NCI-H2171 (cell line): Measurements from ENCODE around the gene HERC5.
A peak's percentile ranks its signal among the peaks of the same experiment; 100 is the strongest.
"Not testable (repeated sequence)": the region's sequence is repeated elsewhere in the genome, so short reads cannot be mapped to it uniquely, and the experiment has no call there.

ENCODE experiments used
- DNase-seq: peaks from one replicate; lab custom pipeline; 2025; lab: John Stamatoyannopoulos, UW

The HERC5 gene

GRCh38 chr4:88522702-88523324, 65.9 kb downstream of the HERC5 start:
- no peak for DNase-seq

- peak; percentile 65 for DNase-seq
Observed at GRCh38 chr4:88523325-88524129, 66.6 kb downstream of the HERC5 start, which contains the start of gene PYURF. TSS of gene PYURF (minus strand) at chr4:88523776. CDS start at chr4:88523700, 76 bp downstream.

GRCh38 chr4:88524171-88524570, 67.3 kb downstream of the HERC5 start:
- DNase-seq = no peak

GRCh38 chr4:88526221-88526815, 69.4 kb downstream of the HERC5 start:
- DNase-seq = no peak

GRCh38 chr4:88527787-88528186, 70.9 kb downstream of the HERC5 start:
- no peak for DNase-seq

- no peak for DNase-seq
Observed at GRCh38 chr4:88528861-88529260, 71.9 kb downstream of the HERC5 start.

- no peak for DNase-seq
Observed at GRCh38 chr4:88531549-88531948, 74.6 kb downstream of the HERC5 start.

- no peak for DNase-seq
Observed at GRCh38 chr4:88533088-88533790, 76.3 kb downstream of the HERC5 start.

GRCh38 chr4:88533937-88534750, 77.2 kb downstream of the HERC5 start:
- no peak for DNase-seq

- DNase-seq = no peak
Observed at GRCh38 chr4:88535090-88535755, 78.3 kb downstream of the HERC5 start.

GRCh38 chr4:88537709-88538108, 80.8 kb downstream of the HERC5 start:
- no peak for DNase-seq

GRCh38 chr4:88539322-88540068, 82.6 kb downstream of the HERC5 start:
- not testable (repeated sequence) for DNase-seq

- no peak for DNase-seq
Observed at GRCh38 chr4:88549815-88550214, 92.9 kb downstream of the HERC5 start.
